ENCODE data around the gene WDR36.

GRCh38 chr5:111124793-111125192 lies 32.6 kb downstream of the WDR36 start:
- no peak for TF ChIP-seq TCF12 (IDR thresholded peaks at IDR 0.05; ENCODE audit: low read depth)
- no peak for TF ChIP-seq EP300 (IDR thresholded peaks at IDR 0.05; ENCODE audit: borderline replicate concordance)
- TF ChIP-seq NFIC (IDR thresholded peaks at IDR 0.05), result no peak
- no peak for TF ChIP-seq EGR1 (IDR thresholded peaks at IDR 0.05)
- no peak for TF ChIP-seq RAD21 (IDR thresholded peaks at IDR 0.05; ENCODE audit: low read depth)
- no peak for TF ChIP-seq TEAD4 (IDR thresholded peaks at IDR 0.05)
- TF ChIP-seq YY1 (IDR thresholded peaks at IDR 0.05; ENCODE audit: low read depth), result no peak
- TF ChIP-seq ZBTB7A (IDR thresholded peaks at IDR 0.05; ENCODE audit: low read depth), result no peak
- TF ChIP-seq USF1 (IDR thresholded peaks at IDR 0.05), result no peak
- TF ChIP-seq CEBPB (IDR thresholded peaks at IDR 0.05), result no peak
- no peak for TF ChIP-seq FOXM1 (IDR thresholded peaks at IDR 0.05; ENCODE audit: borderline replicate concordance, low read depth)
- no peak for TF ChIP-seq REST (IDR thresholded peaks at IDR 0.05; ENCODE audit: low read depth)
- TF ChIP-seq MAX (IDR thresholded peaks at IDR 0.05), result no peak

All from Ishikawa (cell line).